HT-29 (cell line): ENCODE measurements around the gene NUP85. TPM values are rescaled to one million over a fixed set of nuclear protein-coding genes. Genes with fewer than 3 reads are reported as not detected.
A peak's percentile ranks its signal among the peaks of the same experiment; 100 is the strongest.
"Not testable (repeated sequence)": the region's sequence is repeated elsewhere in the genome, so short reads cannot be mapped to it uniquely, and the experiment has no call there.

Experiments used
- DNase-seq: peaks from one replicate; pipeline ENCODE4 v3.0.0-alpha.2; 2015; ENCODE audit warnings: low spot score
- total RNA-seq: library from RNA; depleted of rRNA; stranded (reverse); fragments of >200 nt; shearing (Covaris generic); gene quantifications from 2 replicates; pipeline ENCODE4 v1.2.3, GENCODE V29; 2014; rRNA removed

Gene NUP85
- 60.3 and 61.7 TPM in 2 replicates for total RNA-seq

GRCh38 chr17:75205037-75205792 lies at the start of gene NUP85:
Gene NUP85, plus strand, starts transcription at chr17:75205679. Its CDS starts 83 bp downstream, at chr17:75205762.
- peak; percentile 96 for DNase-seq

DNA sequence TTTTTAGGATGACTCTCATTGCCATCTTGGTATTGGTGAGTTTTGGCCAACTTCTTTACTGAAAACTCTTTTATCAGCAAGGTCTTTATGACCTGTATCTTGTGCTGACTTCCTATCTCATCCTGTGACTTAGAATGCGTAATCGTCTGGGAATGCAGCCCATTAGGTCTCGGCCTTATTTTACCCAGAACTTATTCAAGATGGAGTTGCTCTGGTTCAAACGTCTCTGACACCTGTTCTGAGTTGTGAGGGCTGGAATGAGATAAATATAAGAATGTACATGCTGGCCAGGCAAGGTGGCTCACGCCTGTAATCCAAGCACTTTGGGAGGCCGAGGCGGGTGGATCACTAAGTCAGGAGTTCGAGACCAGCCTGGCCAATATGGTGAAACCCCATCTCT lies 47.0 kb upstream of the NUP85 start:
- not testable (repeated sequence) for DNase-seq

GRCh38 chr17:75159196-75160031 lies 46.1 kb upstream of the NUP85 start:
- peak; percentile 77 for DNase-seq

DNA sequence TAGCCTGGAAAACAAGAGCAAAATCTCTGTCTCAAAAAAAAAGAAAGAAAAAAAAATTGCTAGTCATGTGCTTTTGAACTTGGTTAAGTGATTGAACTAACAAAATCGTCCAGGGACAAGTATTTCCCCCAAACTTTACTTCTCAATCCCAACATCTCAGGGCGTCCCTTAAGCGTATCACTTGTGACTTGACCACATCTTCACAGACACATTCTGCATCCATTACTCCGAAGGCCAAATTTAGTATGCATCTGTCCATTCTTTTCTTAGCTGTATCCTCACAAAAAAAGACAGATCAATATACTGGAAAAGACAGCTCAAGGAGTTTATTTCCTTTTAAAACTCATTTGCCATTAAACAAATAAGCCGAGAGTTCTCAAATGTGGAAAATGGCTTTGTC lies 45.3 kb upstream of the NUP85 start:
- no peak for DNase-seq

- DNase-seq, result no peak
Observed at GRCh38 chr17:75163074-75163473, 42.4 kb upstream of the NUP85 start.

DNA sequence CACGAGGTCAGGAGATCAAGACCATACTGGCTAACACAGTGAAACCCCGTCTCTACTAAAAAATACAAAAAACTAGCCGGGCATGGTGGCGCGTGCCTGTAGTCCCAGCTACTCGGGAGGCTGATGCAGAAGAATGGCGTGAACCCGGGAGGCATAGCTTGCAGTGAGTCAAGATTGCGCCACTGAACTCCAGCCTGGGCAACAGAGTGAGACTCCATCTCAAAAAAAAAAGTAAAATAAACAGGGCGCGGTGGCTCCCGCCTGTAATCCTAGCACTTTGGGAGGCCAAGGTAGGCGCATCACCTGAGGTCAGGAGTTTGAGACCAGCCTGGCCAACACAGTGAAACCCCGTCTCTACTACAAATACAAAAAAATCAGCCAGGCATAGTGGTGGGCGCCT lies 40.9 kb upstream of the NUP85 start:
- DNase-seq, result not testable (repeated sequence)

DNA sequence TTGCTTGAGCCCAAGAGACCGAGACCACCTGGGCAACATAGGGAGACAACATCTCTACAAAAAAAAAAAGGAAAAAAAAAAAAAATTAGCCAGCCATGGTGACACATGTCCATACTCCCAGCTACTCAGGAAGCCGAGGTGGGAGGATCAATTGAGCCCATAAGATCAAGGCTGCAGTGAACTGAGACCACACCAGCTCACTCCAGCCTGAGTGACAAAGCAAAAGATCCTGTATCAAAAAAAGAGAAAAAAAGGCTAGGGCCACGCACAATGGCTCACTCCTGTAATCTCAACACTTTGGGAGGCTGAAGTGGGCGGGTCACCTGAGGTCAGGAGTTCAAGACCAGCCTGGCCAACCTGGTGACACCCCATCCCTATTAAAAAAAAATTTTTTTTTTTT lies 36.5 kb upstream of the NUP85 start:
- DNase-seq, result no peak

DNA sequence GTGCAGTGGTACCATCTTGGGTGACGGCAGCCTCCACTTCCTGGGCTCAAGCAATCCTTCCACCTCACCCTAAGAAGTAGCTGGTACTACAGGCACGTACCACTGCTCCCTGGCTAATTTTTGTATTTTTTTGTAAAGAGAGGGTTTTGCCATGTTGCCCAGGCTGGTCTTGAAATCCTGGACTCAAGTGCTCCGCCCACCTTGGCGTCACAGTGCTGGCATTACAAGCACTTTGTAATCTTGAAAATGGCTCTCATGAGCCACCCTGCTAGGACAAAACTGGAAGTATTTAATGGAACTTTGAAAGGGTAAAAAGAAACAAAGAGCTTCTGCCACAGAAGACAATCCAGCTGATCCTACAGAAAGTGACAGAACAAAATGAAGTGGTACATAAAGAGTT lies 32.0 kb upstream of the NUP85 start:
- DNase-seq, result no peak

GRCh38 chr17:75174996-75175395 lies 30.5 kb upstream of the NUP85 start:
- DNase-seq, result no peak

- no peak for DNase-seq
Observed at GRCh38 chr17:75176625-75177024, 28.9 kb upstream of the NUP85 start.

GRCh38 chr17:75178453-75178852 lies 27.0 kb upstream of the NUP85 start:
- no peak for DNase-seq

DNA sequence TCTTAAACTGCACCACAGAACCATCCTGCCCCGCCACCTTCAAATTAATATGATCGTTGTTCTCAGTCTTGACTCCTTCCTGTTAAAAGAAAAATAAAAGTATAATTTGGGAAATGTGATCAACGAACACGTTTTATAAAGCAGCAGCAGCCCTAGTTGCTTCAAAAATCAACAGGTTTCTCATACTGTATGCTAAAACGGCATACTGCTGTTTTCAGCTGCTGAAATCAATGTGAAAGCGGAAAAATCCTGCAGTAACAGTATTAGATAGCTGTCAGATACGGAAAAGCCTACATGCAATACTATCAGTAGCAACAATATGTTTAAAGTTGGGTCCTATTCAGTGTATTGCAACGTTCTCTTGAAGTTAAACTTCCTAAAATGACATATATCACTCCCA lies 24.4 kb upstream of the NUP85 start:
- no peak for DNase-seq

- peak; percentile 36 for DNase-seq
Observed at GRCh38 chr17:75181608-75182318, 23.7 kb upstream of the NUP85 start.

GRCh38 chr17:75182319-75182568 lies 23.2 kb upstream of the NUP85 start:
- no peak for DNase-seq

DNA sequence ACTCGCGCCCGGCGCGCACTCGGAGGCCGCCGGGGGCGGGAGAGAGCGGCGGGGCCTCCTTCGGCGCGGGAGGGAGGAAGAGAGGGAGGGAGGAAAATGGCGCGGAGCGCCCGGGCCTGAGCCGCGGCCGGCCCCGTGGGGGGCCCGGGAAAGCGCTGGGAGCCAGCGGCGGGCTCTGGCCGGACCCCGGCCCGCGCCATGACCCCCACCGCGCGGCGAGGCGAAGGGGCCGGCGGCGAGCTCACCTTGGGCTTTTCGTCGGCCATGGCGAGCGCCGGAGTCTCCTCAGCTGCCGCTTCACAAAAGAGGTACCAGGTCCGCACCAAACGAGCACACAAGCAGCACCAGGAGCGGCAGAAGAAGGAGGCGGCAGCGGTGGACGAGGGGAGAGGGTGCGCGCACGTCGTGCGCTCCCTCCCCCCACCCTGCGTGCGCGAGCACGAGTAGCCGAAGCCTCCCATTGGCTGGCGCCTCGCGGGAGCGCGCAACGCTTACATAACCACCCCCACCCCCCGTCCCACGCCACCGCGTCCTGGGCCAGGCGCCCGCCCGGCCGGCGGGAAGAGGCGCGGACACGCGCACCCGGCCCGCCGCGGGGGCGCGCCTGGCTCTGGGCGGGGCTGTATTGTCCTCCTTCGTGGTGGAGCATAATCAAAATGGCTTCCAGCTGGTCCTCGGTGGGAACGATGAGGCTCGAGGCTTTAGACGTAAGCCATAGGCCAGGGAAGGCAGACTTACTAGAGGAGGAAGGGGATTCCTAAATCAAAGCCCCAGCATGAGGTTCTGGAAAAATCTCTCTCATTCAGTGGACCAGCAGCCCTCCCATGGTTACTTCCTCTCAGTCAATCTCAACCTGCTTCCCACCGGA lies 22.7 kb upstream of the NUP85 start, which contains the start of gene SUMO2:
Gene SUMO2 (minus strand): TSS at position 391 of the 868 bp plus-strand sequence. CDS start 125 bp downstream, at position 266.
- DNase-seq, result peak; percentile 95

- no peak for DNase-seq
Observed at GRCh38 chr17:75183999-75184884, 21.2 kb upstream of the NUP85 start.

DNA sequence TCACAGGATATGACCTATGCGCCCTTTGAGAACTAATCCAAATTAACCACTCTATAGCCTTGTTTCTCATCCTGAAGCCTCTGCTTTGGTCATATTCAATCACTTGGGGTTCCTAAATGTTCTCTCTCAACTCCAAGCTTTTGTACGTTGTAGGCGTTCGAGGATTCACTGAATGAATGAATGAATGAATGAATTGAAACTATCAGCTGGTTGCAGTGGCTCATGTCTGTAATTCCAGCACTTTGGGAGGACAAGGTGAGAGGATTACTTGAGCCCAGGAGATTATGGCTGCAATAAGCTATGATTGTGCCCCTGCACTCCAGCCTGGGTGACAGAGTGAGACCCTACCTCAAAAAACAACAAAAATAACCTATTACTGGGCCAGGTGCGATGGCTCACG lies 16.9 kb upstream of the NUP85 start:
- DNase-seq, result no peak

DNA sequence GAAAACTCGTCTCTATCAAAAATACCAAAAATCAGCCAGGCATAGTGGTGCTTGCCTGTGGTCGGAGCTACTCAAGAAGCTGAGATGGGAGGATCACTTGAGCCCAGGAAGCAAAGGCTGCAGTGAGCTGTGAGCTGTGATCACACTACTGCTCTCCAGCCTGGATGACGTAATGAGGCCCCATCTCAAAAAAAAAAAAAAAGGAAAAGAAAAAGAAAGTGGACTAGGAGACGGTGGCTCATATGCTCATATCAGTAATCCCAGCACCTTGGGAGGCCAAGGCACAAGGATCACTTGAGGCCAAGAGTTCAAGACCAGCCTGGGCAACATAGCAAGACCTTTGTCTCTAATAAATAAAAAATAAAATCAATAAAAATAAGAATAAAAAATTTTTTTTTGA lies 13.9 kb upstream of the NUP85 start:
- no peak for DNase-seq

- no peak for DNase-seq
Observed at GRCh38 chr17:75194879-75195278, 10.6 kb upstream of the NUP85 start.

DNA sequence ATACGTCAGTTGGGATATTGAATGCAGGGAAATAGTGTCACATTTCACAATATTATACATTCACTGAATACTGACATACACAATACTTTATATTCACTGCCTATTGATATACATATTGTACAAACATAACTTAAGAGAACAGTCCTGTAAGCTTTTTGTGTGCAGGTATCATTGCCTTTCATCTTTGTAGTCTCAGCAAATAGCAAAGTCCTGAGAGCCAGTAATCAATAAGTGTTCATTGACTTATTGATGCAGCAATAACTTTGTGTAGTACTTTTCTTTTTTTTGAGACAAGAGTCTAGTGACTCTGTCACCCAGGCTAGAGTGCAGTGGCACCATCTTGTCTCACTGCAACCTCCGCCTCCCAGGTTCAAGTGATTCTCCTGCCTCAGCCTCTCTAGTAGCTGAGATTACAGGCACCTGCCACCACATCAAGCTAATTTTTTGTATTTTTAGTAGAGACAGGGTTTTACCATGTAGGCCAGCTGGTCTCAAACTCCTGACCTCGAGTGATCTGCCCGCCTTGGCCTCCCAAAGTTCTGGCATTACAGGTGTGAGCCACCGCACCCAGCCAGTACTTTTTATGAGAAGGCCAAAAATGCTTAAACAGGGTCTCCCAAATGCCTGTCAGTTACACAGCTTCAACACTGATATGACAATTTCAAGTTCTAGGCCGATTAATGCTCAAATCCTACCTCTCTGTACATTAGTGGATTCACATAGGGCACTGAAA lies 5.4 kb upstream of the NUP85 start:
- DNase-seq, result no peak
